GM10248 (cell line): ENCODE measurements around the gene ALDH3B2.
"Not testable (repeated sequence)": the region's sequence is repeated elsewhere in the genome, so short reads cannot be mapped to it uniquely, and the experiment has no call there.

Source experiments
- CTCF ChIA-PET: fragments of 300-600 bp; sonication (Branson Sonifier 250); formaldehyde crosslinking; extraction: SDS; loops from one replicate; lab custom pipeline; 2021; ENCODE audit warnings: antibody characterized with exemption; lab: Yijun Ruan, JAX
- POLR2A ChIA-PET: fragments of 350-650 bp; sonication (Branson Sonifier 250); formaldehyde crosslinking; extraction: SDS; loops from one replicate; lab custom pipeline; 2020; ENCODE audit warnings: antibody characterized with exemption; lab: Yijun Ruan, JAX
- DNase-seq: peaks from one replicate; pipeline ENCODE4 v3.0.0; 2012; ENCODE audit errors: extremely low spot score
- CTCF ChIP-seq: IDR thresholded peaks from 2 replicates; pipeline ENCODE4 v1.5.1; 2012; ENCODE audit warnings: mild to moderate bottlenecking, low read depth; ENCODE audit errors: extremely low read depth, missing control alignments, control extremely low read depth

ALDH3B2 gene

DNA sequence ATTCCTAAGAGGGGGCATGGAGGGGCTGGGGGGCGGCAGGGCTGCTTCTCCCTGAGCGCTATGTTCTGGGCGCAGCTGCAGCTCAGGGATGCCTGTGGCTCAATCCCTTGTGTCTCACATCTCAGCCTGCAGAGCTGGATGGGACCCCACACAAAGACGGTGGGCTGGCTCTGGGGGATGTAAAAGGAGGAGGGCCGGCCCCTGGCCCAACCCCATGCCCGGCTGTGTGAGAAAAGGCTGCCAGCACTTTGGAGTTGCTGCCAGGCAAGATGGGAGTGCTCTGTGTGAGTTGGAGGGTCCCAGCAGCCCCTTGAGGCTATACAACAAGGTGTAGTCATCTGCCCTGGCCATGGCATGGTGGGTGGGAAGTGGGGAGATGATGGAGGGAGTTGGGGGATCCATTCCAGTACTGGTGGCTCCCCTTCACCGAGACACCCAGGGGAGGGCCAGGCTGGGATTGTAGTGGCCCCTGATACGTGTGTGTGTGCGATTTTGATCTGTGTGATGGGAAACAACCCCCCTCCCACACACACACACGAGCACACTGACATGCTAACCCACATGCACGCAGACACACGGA lies 33.6 kb downstream of the ALDH3B2 start:
- TF ChIP-seq CTCF = no peak
- ChIA-PET POLR2A (no interaction called here), CTCF (interaction anchor here (1.1 to 3.4 kb wide), 2 partner anchors 11 to 19 kb away, joined by 3 to 31 read pairs; partner anchors contain the start of gene NUDT8)

DNA sequence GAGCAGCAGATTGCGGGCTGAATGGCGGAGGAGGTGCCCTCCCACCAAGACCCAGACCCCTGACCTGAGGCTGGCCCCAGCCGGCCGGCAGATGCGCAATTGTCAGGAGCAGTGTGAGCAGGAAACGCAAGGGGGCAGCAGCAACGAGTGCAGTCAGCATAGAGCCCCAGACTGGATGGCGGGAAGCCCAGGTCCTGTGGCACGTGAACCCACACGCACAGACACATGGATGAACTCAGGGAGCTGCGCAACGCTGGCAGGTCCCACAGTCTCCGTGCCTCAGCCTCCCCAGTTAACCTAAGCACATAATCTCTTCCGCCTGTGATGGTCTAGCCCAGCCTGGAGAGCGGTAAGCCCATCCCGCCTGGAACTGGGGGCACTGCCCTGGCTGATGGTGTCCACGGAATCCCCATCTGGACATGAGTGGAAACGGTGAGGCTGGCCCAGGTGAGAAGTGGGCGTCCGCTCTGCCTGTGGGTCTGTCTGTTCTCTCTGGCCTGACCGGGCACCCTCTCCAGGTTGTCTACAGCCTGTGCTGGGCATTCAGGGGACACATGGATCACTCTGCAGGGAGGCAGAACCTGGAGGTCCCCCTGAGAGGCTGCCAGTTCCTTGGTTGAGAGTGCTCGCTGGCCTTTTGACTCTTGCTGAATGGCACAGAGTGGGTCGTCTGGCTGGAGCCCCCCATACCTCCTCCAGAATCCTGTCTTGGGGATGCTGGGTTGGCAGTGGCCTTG lies 34.2 kb downstream of the ALDH3B2 start:
- ChIA-PET CTCF (interaction anchor here (1.1 to 3.4 kb wide), 3 partner anchors 11 to 24 kb away, joined by 3 to 31 read pairs (median 3); partner anchors contain the start of gene NUDT8), POLR2A (no interaction called here)
- DNase-seq = peak; percentile 80
- TF ChIP-seq CTCF = peak; percentile 81

More for the DNA sequence above, 33.6 kb downstream of the ALDH3B2 start:
- no peak for DNase-seq

DNA sequence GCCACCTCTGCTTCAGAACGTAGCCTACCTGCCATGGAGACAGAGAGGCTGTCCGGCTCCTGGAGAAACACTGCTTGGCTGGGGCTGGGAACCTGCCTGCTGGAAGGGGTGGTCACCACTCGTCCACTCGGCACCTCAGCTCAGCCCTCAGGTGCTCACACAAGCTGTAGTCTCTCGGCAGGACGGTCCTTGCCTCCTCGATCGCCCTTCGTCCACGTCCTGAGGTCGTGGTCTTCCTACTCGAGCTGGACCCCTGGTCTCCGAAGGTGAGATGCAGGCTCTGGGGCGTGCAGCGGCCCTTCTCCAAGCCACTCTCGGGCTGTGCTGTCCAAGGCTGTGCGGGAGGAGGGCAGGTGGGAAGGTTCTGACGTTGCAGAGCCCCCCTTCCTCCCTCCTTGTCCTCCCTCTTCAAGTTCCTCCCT lies 35.0 kb downstream of the ALDH3B2 start, which contains the start of gene TBX10:
Gene TBX10 (minus strand): TSS at position 326 of the 422 bp plus-strand sequence. CDS start 291 bp downstream, at position 35.
- CTCF ChIA-PET = interaction anchor here (1.6 to 6.3 kb wide), 6 partner anchors 7 to 23 kb away, joined by 3 to 49 read pairs (median 7); partner anchors contain the start of gene NUDT8
- POLR2A ChIA-PET = no interaction called here
- TF ChIP-seq CTCF = no peak
- DNase-seq = no peak

DNA sequence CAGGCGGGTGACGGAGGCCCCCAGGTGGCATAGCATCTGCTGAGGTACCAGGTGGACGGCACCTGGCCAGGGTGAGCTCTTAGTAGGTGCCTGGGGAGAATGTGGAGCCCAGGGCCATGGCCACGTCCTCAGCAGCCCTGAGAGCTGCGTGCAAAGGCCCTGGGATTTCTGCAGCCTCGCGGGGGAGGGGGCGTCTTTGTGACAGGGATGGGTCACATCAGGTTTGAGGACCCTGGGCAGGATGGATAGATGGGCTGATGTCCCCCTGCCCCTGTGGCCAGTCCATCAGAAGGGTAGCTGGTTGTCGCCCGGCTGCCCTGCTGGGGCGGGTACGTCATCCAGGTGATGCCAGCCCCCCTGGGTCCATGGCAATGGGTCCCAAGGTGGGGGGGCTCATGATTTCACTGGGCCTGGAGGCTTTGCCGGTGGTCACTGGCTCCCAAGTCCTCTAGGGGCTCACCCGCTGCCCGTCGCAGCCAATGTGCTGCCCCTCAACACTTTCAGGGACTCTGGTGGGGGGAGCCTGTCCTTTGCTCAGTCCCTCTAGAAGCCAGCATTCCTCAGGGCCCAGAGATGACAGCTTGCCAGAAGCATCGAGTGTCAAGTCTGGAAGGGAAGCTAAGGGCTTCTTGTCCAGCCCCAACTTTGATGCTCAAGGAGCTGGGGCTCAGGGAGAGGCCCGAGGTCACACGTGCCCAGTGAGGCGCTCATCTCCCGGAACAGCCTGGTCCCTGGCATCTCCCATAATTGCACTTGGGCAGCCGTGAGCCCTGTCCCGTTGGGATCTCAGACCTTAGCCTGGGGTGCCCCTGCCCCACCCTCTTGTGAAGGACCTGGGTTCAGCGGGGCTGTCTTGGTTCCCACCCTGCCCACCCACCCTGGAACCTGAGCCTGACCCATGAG lies 35.6 kb downstream of the ALDH3B2 start:
- CTCF ChIA-PET = interaction anchor here (1.6 to 6.3 kb wide), 6 partner anchors 8 to 23 kb away, joined by 3 to 49 read pairs (median 7); partner anchors contain the start of gene NUDT8
- TF ChIP-seq CTCF = no peak
- POLR2A ChIA-PET = no interaction called here
- DNase-seq = no peak

GRCh38 chr11:67637441-67637840 lies 37.0 kb downstream of the ALDH3B2 start:
- POLR2A ChIA-PET, DNase-seq: not testable (repeated sequence)
- CTCF ChIA-PET = interaction anchor here (3.4 to 6.3 kb wide), 2 partner anchors 8 to 9 kb away, joined by 31 to 49 read pairs; partner anchors contain the start of gene NUDT8

DNA sequence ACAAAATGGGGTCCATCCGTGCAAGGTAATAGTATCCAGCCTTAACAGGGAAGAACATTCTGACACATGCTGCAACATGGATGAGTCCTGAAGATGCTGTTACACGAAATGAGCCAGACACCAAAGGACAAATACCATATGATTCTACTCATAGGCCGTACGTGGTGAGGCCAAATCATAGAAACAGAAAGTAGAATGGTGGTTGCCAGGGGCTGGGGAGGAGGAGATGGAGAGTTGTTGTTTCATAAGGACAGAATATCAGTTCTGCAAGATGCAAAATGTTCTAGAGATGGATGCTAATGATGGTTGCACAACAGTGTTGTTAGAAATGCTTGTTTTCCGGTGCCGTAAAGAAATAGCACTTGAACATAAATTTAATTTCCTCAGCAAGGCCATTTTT lies 37.5 kb downstream of the ALDH3B2 start:
- no peak for DNase-seq
- CTCF ChIA-PET = interaction anchor here (6.3 kb wide), 1 partner anchor 10 kb away, joined by 49 read pairs; no protein-coding TSS in a partner anchor
- POLR2A ChIA-PET = no interaction called here
- no peak for TF ChIP-seq CTCF
